H1 (cell line): Measurements from ENCODE around the gene PLAC9. TPM values are rescaled to one million over a fixed set of nuclear protein-coding genes. Genes with fewer than 3 reads are reported as not detected.
"Not testable (repeated sequence)": the region's sequence is repeated elsewhere in the genome, so short reads cannot be mapped to it uniquely, and the experiment has no call there.

Experiments
- CTCF ChIA-PET: fragments of 300-600 bp; sonication (Branson Sonifier 250); formaldehyde crosslinking; loops from one replicate; lab custom pipeline; 2021; ENCODE audit not compliant: partially characterized antibody; lab: Charles Lee
- POLR2A ChIA-PET: fragments of 300-600 bp; sonication (Branson Sonifier 250); formaldehyde crosslinking; loops from one replicate; lab custom pipeline; 2021; ENCODE audit warnings: inconsistent platforms; ENCODE audit not compliant: partially characterized antibody; lab: Charles Lee
- DNase-seq, 2 experiments: peaks; one replicate each; pipeline versions ENCODE4 v3.0.0 to v3.0.0-alpha.2; 2010 to 2022; ENCODE audit warnings: low spot score in 2 of 2, low read depth in 1 of 2, mixed read lengths in 1 of 2
- FAIRE-seq: peaks from 2 replicates; lab custom pipeline; 2011; peaks lifted over from hg19 to GRCh38; lab: Jason Lieb, UNC
- H2AFZ ChIP-seq: 2 replicates; pipeline ENCODE4 v1.8.1; 2012; ENCODE audit warnings: low read length, inconsistent platforms
- H2AK5ac ChIP-seq: 2 replicates; pipeline ENCODE4 v1.6.1; 2013; ENCODE audit warnings: low read depth, low read length
- H2BK120ac ChIP-seq: replicated peaks from 2 replicates; pipeline ENCODE3; 2013; ENCODE audit warnings: low read depth, low read length, inconsistent platforms
- H2BK12ac ChIP-seq: 2 replicates; pipeline ENCODE4 v1.6.1; 2013; ENCODE audit warnings: low read depth, low read length
- H2BK15ac ChIP-seq: 2 replicates; pipeline ENCODE4 v1.6.1; 2013; ENCODE audit warnings: low read length
- H2BK20ac ChIP-seq: 2 replicates; pipeline ENCODE4 v1.6.1; 2013; ENCODE audit warnings: low read length
- H2BK5ac ChIP-seq: 2 replicates; pipeline ENCODE4 v1.6.1; 2013; ENCODE audit warnings: low read depth, low read length
- H3K14ac ChIP-seq: 2 replicates; pipeline ENCODE4 v1.6.1; 2013; ENCODE audit warnings: inconsistent platforms; ENCODE audit not compliant: insufficient read length
- H3K18ac ChIP-seq: 2 replicates; pipeline ENCODE4 v1.6.1; 2013; ENCODE audit warnings: low read length; ENCODE audit errors: extremely low read depth
- H3K23ac ChIP-seq: 2 replicates; pipeline ENCODE4 v1.6.1; 2013; ENCODE audit warnings: inconsistent platforms; ENCODE audit not compliant: insufficient read length
- H3K23me2 ChIP-seq: 2 replicates; pipeline ENCODE4 v1.6.1; 2013; ENCODE audit warnings: low read depth, low read length
- H3K27ac ChIP-seq: 2 replicates; pipeline ENCODE4 v1.6.1; 2011; ENCODE audit warnings: low read depth, low read length, inconsistent platforms
- H3K27me3 ChIP-seq, 4 experiments: replicated peaks in 1 of 4; 1 replicate in 1 of 4; 2 replicates in 3 of 4; pipeline versions ENCODE4 v1.6.1 to v1.8.1; 2011 to 2013; ENCODE audit warnings: low read length in 3 of 4, mild to moderate bottlenecking in 3 of 4, inconsistent platforms in 2 of 4, mixed read lengths in 2 of 4, moderate library complexity in 1 of 4; ENCODE audit not compliant: control insufficient read depth in 3 of 4, insufficient read depth in 3 of 4; ENCODE audit errors: extremely low read depth in 1 of 4
- H3K36me3 ChIP-seq, 4 experiments: 2 replicates each; pipeline versions ENCODE4 v1.6.1 to v1.8.1; 2011 to 2013; ENCODE audit warnings: mild to moderate bottlenecking in 4 of 4, low read length in 3 of 4, moderate library complexity in 2 of 4, control low read depth in 1 of 4, inconsistent platforms in 1 of 4; ENCODE audit not compliant: insufficient read depth in 4 of 4, control insufficient read depth in 2 of 4
- H3K4ac ChIP-seq: replicated peaks from 2 replicates; pipeline ENCODE3; 2013; ENCODE audit warnings: low read length, low read depth, mixed read lengths, inconsistent platforms; ENCODE audit not compliant: insufficient read length
- H3K4me1 ChIP-seq, 4 experiments: replicated peaks in 1 of 4; 1 replicate in 1 of 4; 2 replicates in 3 of 4; pipeline versions ENCODE4 v1.6.1 to v1.8.1; 2011 to 2013; ENCODE audit warnings: low read length in 3 of 4, inconsistent platforms in 2 of 4, mixed read lengths in 1 of 4; ENCODE audit not compliant: insufficient read depth in 4 of 4, control insufficient read depth in 3 of 4
- H3K4me2 ChIP-seq, 2 experiments: 2 replicates each; pipeline versions ENCODE4 v1.6.1 to v1.8.1; 2011 to 2013; ENCODE audit warnings: low read depth in 2 of 2, low read length in 2 of 2, control low read depth in 1 of 2, inconsistent platforms in 1 of 2, mild to moderate bottlenecking in 1 of 2; ENCODE audit not compliant: insufficient read depth in 1 of 2
- H3K4me3 ChIP-seq, 4 experiments: fragments of 200-600, 300-600 bp in 1 of 4; sonication (generic), shearing (Covaris generic), sonication (Bioruptor Twin) in 1 of 4; 2 replicates each; pipeline versions ENCODE4 v1.5.1 to v1.8.1; 2011 to 2016; ENCODE audit warnings: low read length in 4 of 4, low read depth in 3 of 4, control low read depth in 2 of 4, inconsistent platforms in 2 of 4, mild to moderate bottlenecking in 2 of 4, mixed read lengths in 1 of 4, moderate library complexity in 1 of 4; ENCODE audit not compliant: insufficient read depth in 2 of 4; ENCODE audit errors: extremely low read depth in 1 of 4
- H3K56ac ChIP-seq: replicated peaks from 2 replicates; pipeline ENCODE3; 2013; ENCODE audit warnings: low read depth, mild to moderate bottlenecking, mixed read lengths, low read length, inconsistent platforms; ENCODE audit not compliant: insufficient read length
- H3K79me1 ChIP-seq: 2 replicates; pipeline ENCODE4 v1.6.1; 2013; ENCODE audit warnings: low read depth, low read length, control low read depth
- H3K79me2 ChIP-seq, 2 experiments: 2 replicates each; pipeline versions ENCODE4 v1.6.1 to v1.8.1; 2012 to 2013; ENCODE audit warnings: low read length in 2 of 2, mild to moderate bottlenecking in 2 of 2, inconsistent platforms in 1 of 2; ENCODE audit not compliant: insufficient read depth in 2 of 2, control insufficient read depth in 1 of 2
- H3K9ac ChIP-seq, 4 experiments: replicated peaks in 1 of 4; 1 replicate in 1 of 4; 2 replicates in 3 of 4; pipeline versions ENCODE4 v1.6.1 to v1.8.1; 2011 to 2013; ENCODE audit warnings: low read depth in 3 of 4, low read length in 3 of 4, control low read depth in 2 of 4, mild to moderate bottlenecking in 2 of 4, moderate library complexity in 2 of 4, inconsistent platforms in 1 of 4; ENCODE audit errors: extremely low read depth in 1 of 4
- H3K9me3 ChIP-seq, 2 experiments: 2 replicates each; pipeline versions ENCODE4 v1.6.1 to v1.8.1; 2012 to 2013; ENCODE audit warnings: mild to moderate bottlenecking in 2 of 2, moderate library complexity in 2 of 2, control low read depth in 1 of 2, inconsistent platforms in 1 of 2, low read depth in 1 of 2, low read length in 1 of 2, mixed read lengths in 1 of 2; ENCODE audit not compliant: insufficient read depth in 2 of 2
- H4K20me1 ChIP-seq, 2 experiments: replicated peaks in 1 of 2; 2 replicates each; pipeline versions ENCODE3 to v1.8.1; 2011 to 2013; ENCODE audit warnings: inconsistent platforms in 2 of 2, low read length in 2 of 2, mild to moderate bottlenecking in 1 of 2; ENCODE audit not compliant: insufficient read depth in 2 of 2, control insufficient read depth in 1 of 2
- H4K5ac ChIP-seq: 2 replicates; pipeline ENCODE4 v1.6.1; 2013; ENCODE audit warnings: low read length, low read depth, mixed read lengths, inconsistent platforms; ENCODE audit not compliant: insufficient read length
- H4K8ac ChIP-seq: 2 replicates; pipeline ENCODE4 v1.8.0; 2013; ENCODE audit warnings: mild to moderate bottlenecking, moderate library complexity, low read length, inconsistent platforms; ENCODE audit not compliant: insufficient read depth; ENCODE audit errors: extremely low read depth
- H4K91ac ChIP-seq: replicated peaks from 2 replicates; pipeline ENCODE3; 2013; ENCODE audit warnings: low read length, mixed read lengths, inconsistent platforms; ENCODE audit not compliant: insufficient read length
- WGBS, 2 experiments: shearing (Covaris generic) in 1 of 2; methylation state at CpG; one replicate each; pipeline versions ENCODE4 v1.1.6 to v1.1.7; 2013 to 2015; ENCODE audit warnings: low lambda C conversion rate in 2 of 2, mixed read lengths in 2 of 2, inconsistent platforms in 1 of 2, low coverage in 1 of 2, missing lambda C conversion rate in 1 of 2; ENCODE audit not compliant: insufficient replicate concordance in 2 of 2, insufficient coverage in 1 of 2, insufficient read length in 1 of 2; ENCODE audit errors: extremely low coverage in 1 of 2, missing lambda C conversion rate in 1 of 2; 5-methylcytosine and 5-hydroxymethylcytosine counted together
- polyA plus RNA-seq, 7 experiments: library from polyadenylated mRNA; depleted of rRNA in 3 of 7; stranded (reverse) in 5 of 7; unstranded in 2 of 7; fragments of >200 nt in 5 of 7; fragments of 200-250 nt in 2 of 7; gene quantifications; 1 replicate in 5 of 7; 2 replicates in 1 of 7; 4 replicates in 1 of 7; pipeline versions ENCODE4 v1.2.1 to v1.2.3, GENCODE V29; 2011 to 2013; ENCODE audit warnings: missing spikeins in 2 of 7, mixed read lengths in 2 of 7
- total RNA-seq: library from RNA; stranded (reverse); fragmentation: NEBNext Ultra II Directional; extraction: Animal tissue kit (Norgen Biotek cat#: 25700); gene quantifications from 2 replicates; pipeline ENCODE4 v1.2.1, GENCODE V29; 2021

Gene PLAC9
- total and polyA plus RNA-seq, 2 of the 8 experiments (the other 6 are each of a cell fraction or from before 2014, with no cell fraction given), result 8.4 to 16.7 TPM

DNA sequence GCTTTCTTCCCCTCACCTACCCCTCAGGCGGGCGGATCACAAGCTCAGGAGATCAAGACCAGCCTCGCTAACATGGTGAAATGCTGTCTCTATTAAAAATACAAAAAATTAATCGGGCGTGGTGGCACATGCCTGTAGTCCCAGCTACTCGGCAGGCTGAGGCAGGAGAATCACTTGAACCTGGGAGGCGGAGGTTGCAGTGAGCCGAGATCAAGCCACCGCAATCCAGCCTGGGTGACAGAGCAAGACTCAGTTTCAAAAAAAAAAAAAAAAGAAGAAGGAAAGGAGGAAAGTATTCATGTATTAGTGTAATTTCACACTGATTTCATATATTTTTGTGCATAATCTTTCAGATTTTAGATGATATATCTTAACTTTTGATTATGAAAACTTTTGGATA lies 1.2 kb downstream of the PLAC9 start:
- not testable (repeated sequence) for H3K14ac ChIP-seq, H3K4me3 ChIP-seq, H3K9me3 ChIP-seq, DNase-seq, H2AFZ ChIP-seq, H3K79me2 ChIP-seq, H3K27ac ChIP-seq, H3K23ac ChIP-seq, H4K5ac ChIP-seq, H4K20me1 ChIP-seq, FAIRE-seq, H2BK12ac ChIP-seq, H2BK5ac ChIP-seq, H3K4ac ChIP-seq, H3K36me3 ChIP-seq, H4K91ac ChIP-seq, H3K9ac ChIP-seq, H2BK15ac ChIP-seq, H4K8ac ChIP-seq, H2BK20ac ChIP-seq, H2AK5ac ChIP-seq, H3K79me1 ChIP-seq, H3K56ac ChIP-seq, H2BK120ac ChIP-seq, H3K23me2 ChIP-seq
- Histone ChIP-seq H3K4me1 (peaks cover 5 to 12% (median 8%) of the 10 kb centered on the region in 4 experiments; a peak in 6 of 7 replicates), H3K4me2 (peak overlapping the region; percentile 68 to 79; a peak in 3 of 4 replicates), H3K18ac (peak overlapping the region; percentile 75), H3K27me3 (peaks cover 0 to 11% (median 8%) of the 10 kb centered on the region in 4 experiments; a peak in 4 of 7 replicates)
- WGBS, 2 experiments, result 83% methylated on average over 7 of the region's 9 CpGs; no CpG with 5 or more reads in 1 of the 2 experiments
- POLR2A ChIA-PET, result interaction anchor here (0.6 to 3.2 kb wide), 4 partner anchors 10 to 74 kb away, joined by 3 to 12 read pairs (median 4); partner anchors contain the start of gene TMEM254
- CTCF ChIA-PET, result interaction anchor here (0.7 to 5.3 kb wide), 8 partner anchors 8 to 89 kb away, joined by 3 to 57 read pairs (median 4); no protein-coding TSS in a partner anchor
